DND-41 (cell line): ENCODE measurements around the gene TYW1.
"Not testable (repeated sequence)": the region's sequence is repeated elsewhere in the genome, so short reads cannot be mapped to it uniquely, and the experiment has no call there.

Experiments
- EZH2 ChIP-seq: IDR thresholded peaks from 3 replicates; pipeline ENCODE4 v1.6.1; 2012; ENCODE audit warnings: borderline replicate concordance, low read depth, mild to moderate bottlenecking, moderate library complexity, low read length, inconsistent platforms; ENCODE audit not compliant: severe bottlenecking
- TF ChIP-seq, protein P1 (sequence below): IDR thresholded peaks from 2 replicates; pipeline ENCODE4 v1.5.1; 2012; ENCODE audit warnings: borderline replicate concordance, low read length, moderate library complexity, mild to moderate bottlenecking; ENCODE audit not compliant: poor library complexity, severe bottlenecking; ENCODE audit errors: extremely low read depth

DNA sequence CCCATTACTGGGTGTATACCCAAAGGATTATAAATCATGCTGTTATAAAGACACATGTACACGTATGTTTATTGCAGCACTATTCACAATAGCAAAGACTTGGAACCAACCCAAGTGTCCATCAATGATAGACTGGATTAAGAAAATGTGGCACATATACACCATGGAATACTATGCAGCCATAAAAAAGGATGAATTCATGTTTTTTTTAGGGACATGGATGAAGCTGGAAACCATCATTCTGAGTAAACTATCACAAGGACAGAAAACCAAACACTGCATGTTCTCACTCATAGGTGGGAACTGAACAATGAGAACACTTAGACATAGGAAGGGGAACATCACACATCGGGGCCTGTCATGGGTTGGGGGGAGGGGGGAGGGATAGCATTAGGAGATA lies 94.4 kb downstream of the TYW1 start:
- TF ChIP-seq, protein P1, sequence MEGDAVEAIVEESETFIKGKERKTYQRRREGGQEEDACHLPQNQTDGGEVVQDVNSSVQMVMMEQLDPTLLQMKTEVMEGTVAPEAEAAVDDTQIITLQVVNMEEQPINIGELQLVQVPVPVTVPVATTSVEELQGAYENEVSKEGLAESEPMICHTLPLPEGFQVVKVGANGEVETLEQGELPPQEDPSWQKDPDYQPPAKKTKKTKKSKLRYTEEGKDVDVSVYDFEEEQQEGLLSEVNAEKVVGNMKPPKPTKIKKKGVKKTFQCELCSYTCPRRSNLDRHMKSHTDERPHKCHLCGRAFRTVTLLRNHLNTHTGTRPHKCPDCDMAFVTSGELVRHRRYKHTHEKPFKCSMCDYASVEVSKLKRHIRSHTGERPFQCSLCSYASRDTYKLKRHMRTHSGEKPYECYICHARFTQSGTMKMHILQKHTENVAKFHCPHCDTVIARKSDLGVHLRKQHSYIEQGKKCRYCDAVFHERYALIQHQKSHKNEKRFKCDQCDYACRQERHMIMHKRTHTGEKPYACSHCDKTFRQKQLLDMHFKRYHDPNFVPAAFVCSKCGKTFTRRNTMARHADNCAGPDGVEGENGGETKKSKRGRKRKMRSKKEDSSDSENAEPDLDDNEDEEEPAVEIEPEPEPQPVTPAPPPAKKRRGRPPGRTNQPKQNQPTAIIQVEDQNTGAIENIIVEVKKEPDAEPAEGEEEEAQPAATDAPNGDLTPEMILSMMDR, result not testable (repeated sequence)
- TF ChIP-seq EZH2, result not testable (repeated sequence)
